Stimulated activated CD8-positive, alpha-beta memory T cell treated with anti-CD3 and anti-CD28 coated beads, Interleukin-4, amount 100 ng/mL, for 24 hours (primary cell): ENCODE results near the gene SORCS2.
"Not testable (repeated sequence)": the region's sequence is repeated elsewhere in the genome, so short reads cannot be mapped to it uniquely, and the experiment has no call there.

Source experiments
- DNase-seq: peaks from one replicate; pipeline ENCODE4 v3.0.0-alpha.2; 2020; ENCODE audit warnings: low read depth

Gene SORCS2

DNA sequence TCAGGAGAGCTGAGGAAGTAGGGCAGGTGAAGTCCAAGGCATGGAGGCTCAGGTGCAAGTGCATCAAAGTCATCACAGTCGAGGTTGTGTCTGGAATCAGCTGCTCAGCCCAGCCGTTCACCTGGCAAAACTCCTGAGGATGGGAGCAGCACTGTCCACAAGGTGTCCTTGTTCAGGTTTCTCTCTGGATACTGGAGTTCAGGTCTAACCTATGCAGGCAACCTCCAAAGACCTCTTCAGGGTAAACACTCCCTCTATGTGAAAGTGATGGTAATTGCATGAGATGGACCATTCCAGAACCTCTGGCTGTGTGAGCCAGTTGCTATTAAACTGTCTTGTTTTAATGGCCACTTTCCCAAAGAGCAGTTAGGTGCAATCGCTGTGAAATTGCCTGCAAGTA lies 362.6 kb downstream of the SORCS2 start:
- no peak for DNase-seq

DNA sequence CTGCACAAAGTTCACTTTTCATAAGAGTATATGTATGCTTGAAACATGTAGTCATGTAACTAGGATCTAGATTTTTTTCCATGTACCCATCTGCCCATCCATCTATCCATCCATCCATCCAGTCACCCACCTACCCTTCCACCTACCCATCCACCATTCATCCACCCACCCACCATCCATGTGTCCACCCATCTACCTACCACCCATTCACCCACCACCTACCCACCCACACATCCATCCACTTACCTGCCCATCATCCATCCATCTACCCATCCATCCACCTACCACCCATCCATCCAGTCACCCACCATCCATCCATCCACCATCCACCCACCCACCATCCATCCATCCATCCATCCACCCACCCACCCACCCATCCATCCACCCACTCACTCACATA lies 364.2 kb downstream of the SORCS2 start:
- DNase-seq, result no peak

GRCh38 chr4:7557456-7557855 lies 365.1 kb downstream of the SORCS2 start:
- no peak for DNase-seq

DNA sequence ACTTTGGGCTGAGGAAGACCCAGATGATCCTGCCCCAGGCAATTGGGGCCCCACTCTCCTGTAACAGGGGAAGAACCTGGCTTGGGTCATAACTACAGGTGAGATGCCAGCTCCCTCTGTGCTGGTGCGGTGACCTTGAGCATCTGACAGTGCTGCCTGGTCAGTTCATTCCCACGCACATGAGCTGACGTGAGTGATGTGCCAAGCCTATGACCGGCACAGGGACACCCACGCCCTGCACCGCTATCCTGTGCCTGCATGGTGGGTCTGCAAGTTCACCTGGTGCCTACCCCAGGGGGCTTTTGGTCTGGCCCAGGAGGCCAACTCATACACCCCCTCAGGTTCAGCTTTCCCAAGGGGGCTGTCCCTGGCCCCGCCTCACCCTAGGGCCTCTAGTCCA lies 366.1 kb downstream of the SORCS2 start:
- no peak for DNase-seq

- no peak for DNase-seq
Observed at GRCh38 chr4:7559316-7559715, 367.0 kb downstream of the SORCS2 start.

- DNase-seq, result no peak
Observed at GRCh38 chr4:7559741-7560395, 367.5 kb downstream of the SORCS2 start.

GRCh38 chr4:7561557-7561956 lies 369.2 kb downstream of the SORCS2 start:
- no peak for DNase-seq

DNA sequence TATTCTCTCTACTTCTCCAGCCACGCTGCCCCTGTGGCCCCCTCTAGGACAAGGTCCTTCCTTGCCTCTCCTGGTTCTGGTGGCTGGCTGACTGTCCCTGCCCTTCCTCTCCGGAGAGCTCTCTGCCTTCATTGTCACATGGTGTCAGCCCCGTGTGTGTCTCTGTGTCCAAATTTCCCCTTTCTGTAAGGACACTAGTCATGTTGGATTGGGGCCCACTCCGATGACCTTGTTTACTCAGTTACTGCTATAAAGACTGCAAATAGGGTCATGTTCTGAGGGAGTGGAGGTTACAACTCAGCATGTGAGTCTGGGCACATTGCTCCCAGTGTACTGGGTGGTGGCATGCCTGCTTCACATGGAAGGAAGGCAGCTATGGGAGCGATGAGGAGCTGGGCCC lies 371.9 kb downstream of the SORCS2 start:
- DNase-seq, result no peak

DNA sequence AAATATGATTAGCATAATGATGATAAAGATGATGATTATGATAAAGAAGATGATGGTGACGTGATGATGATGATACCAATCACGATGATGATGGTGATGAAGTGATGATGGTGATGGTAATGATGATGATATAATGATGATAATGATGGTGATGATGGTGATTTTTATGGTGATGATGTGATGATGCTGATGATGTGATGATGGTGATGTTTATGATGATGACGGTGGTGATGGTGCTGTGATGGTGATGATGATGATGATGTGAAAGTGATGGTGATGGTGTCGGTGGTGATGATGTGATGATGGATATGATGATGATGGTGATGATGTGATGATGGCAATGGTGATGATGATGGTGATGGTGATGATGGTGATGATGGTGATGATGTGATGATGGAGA lies 373.1 kb downstream of the SORCS2 start:
- DNase-seq, result no peak

- DNase-seq, result no peak
Observed at GRCh38 chr4:7569810-7570783, 377.8 kb downstream of the SORCS2 start.

GRCh38 chr4:7571001-7571400 lies 378.7 kb downstream of the SORCS2 start:
- DNase-seq, result no peak

DNA sequence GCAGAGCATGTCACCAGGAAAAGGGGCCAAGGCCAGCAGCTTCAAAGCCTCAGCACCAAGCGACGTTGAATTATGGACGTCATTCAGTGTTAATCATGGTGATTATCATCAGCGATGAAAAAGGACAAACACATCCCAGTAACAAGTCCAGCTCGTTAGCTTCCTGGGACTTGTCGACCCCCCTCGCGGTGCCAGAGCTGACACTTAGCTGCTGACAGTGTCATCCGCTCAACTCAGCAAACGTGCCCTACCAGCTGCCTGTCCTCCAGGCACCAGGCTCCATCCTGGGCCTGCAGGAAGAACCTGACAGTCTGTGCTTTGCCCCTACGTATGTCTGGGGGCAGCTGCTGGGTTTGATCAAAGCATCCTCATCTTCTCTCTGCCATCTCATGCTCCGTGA lies 379.4 kb downstream of the SORCS2 start:
- DNase-seq, result no peak

DNA sequence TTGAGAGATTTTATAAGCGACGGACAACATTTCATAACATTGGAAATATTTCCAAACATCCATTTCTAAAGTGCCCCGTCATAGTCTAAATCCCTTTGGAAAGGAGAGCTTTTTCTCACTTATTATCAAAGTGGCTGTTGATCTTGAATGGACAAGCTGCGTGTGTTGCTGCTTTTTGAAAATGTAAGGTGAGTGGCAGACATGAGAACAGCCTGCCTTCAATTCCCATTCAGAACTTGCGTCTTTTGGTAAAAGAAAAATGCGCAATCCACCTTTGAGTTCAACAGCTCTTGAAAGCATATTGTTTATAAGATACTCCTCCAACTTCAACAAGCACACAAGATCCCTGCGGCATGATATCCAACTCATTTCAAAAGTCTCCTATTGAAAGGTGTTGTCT lies 380.6 kb downstream of the SORCS2 start:
- DNase-seq, result no peak

DNA sequence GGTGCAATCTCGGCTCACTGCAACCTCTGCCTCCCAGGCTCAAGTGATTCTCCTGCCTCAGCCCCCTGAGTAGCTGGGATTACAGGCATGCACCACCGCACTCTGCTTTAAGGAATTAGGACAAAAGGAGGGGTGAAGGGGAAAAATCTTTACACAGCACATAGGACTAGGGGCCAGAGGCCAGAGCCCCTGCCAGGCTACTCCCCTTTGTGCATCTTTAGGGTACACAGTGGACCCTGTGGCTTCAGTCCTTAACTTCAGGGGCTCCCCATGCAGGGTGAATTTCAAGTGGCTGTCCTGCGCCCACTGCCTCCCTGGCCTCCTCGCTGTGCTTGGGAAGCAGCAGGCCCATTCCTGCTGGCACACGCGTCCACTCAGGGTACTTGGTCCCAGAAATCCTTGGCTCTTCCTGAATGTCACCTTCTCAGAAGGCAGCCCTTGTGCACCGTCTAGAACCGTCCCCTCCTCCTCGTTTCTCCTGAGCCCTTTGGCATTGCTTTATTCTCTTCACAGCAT lies 381.3 kb downstream of the SORCS2 start:
- DNase-seq, result no peak

GRCh38 chr4:7574287-7575014 lies 382.1 kb downstream of the SORCS2 start:
- DNase-seq, result no peak

GRCh38 chr4:7575426-7575825 lies 383.1 kb downstream of the SORCS2 start:
- no peak for DNase-seq

- not testable (repeated sequence) for DNase-seq
Observed at GRCh38 chr4:7577361-7578039, 385.2 kb downstream of the SORCS2 start.

DNA sequence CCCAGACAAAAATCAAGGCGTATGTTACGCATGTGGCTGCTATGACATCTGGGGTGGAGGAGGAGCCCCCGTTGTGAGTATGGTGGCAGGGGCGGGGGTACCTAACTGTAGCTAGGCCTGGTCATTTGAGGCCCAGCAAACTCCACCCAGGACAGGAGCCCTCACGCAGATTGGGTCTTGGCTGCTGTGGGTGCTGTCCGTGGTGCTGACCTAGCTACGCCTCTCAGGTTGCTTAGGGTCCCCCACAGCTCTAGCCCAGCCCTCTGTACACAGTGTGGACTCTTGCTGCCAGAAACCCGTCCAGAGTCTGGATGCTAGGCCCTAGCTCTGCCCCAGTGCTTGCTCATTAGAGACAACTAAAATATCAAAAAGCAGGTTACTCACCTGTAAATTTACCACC lies 389.1 kb downstream of the SORCS2 start:
- no peak for DNase-seq

- DNase-seq, result no peak
Observed at GRCh38 chr4:7582313-7583097, 390.2 kb downstream of the SORCS2 start.

DNA sequence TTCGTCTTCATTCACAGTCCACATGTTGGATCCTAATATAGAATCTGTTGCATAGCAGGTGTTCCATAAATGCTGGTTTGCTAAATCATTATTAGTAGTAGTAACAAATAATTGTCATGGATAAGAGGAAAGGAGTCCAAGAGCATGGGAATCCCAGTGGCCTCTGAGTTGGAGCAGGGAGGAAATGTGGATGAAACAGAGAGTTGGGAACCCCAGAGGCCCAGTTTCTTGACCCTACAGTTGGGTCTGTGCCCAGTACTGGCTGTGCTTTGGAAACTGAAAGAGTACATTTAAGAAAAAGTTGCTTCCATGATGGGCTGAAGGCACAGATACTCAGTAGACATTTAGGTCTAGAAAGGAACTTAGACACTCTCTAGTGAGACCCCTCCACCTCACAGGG lies 391.8 kb downstream of the SORCS2 start:
- DNase-seq, result no peak

- DNase-seq, result no peak
Observed at GRCh38 chr4:7584606-7585159, 392.3 kb downstream of the SORCS2 start.
